Ishikawa (cell line): ENCODE data around the gene C11orf21.

Source experiments
- CREB1 ChIP-seq: IDR thresholded peaks from 2 replicates; pipeline ENCODE4 v1.6.1; 2012; ENCODE audit warnings: low read depth
- EGR1 ChIP-seq: IDR thresholded peaks from 2 replicates; pipeline ENCODE4 v1.6.1; 2012
- EP300 ChIP-seq: IDR thresholded peaks from 2 replicates; pipeline ENCODE4 v1.6.1; 2012; ENCODE audit warnings: borderline replicate concordance
- MAX ChIP-seq: IDR thresholded peaks from 2 replicates; pipeline ENCODE4 v1.6.1; 2012
- TAF1 ChIP-seq: IDR thresholded peaks from 2 replicates; pipeline ENCODE4 v1.6.1; 2012; ENCODE audit warnings: low read depth, mild to moderate bottlenecking

DNA sequence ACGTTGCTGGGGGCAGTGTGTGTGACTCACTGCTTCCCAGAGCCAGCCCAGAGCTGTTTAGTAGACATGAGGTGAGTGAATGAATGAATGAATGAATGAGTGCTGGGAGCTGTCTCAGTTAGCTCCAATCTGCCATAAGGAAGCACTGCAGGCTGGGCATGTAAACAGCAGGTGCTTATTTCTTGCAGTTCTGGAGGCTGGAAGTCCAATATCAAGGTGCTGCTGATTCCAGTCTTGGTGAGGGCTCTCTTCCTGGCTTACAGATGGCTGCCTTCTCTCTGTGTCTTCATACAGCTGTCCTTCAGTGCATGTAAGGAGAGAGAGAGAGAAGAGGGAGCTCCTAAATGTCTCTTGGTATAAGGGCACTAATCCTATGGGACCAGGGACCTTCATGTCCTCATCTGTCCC, 4.1 kb downstream of the C11orf21 start:
- no peak for TF ChIP-seq CREB1
- no peak for TF ChIP-seq MAX
- TF ChIP-seq TAF1, result no peak
- TF ChIP-seq EP300, result no peak
- TF ChIP-seq EGR1, result no peak
